Activated T-helper 9 cell treated with anti-CD3 and anti-CD28 coated beads, Interleukin-2, amount 50 U/mL, for 16 hours (primary cell): ENCODE data around the gene DNAJB5.
"Not testable (repeated sequence)": the region's sequence is repeated elsewhere in the genome, so short reads cannot be mapped to it uniquely, and the experiment has no call there.

Experiments used
- DNase-seq: peaks from one replicate; pipeline ENCODE4 v3.0.0-alpha.2; 2020; ENCODE audit warnings: low read depth

The DNAJB5 gene

DNA sequence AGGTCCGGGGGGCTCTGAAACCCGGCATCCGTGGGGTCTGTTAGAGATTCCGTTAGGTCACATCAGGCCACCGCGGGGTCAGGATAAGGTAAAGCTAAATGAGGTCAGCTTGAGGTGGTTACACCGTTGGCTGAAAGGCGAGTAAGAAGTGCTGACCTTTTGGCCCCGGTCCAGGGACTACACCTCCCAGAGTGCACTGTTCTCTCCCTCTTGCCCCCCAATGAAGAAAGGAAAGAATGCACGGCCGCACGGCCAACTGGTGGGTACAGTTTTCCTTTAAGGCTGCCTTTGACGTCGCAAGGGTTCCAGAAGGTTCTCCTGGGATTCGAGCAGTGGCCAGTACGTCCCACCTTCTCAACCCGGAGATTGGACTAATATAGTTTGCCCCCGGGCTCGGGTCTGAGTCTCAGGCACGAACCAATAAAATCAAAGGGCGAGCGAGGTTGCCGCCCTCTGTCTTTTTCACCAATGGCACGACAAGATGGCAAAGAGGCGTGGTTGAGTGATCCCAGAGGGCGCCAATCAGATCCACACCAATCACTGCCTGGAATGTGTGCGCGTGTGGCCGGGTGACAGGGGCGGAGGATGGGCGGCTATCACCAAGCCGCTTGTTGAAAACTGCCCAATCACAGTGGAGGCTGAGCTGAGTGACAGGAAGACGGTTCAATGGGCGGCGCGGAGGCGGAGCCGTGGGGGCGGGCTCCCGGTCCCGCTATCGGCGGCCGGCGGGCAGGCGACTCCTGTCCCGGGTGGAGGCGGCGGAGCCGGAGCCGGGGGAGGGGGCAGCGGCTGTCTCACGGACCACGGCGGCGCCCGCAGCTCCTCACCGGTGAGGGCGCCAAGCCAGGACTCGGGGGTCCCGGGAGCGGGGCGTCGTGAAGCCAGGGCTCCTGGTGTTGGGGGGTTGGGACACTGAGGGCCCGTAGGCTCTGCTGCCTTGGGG is at the start of gene DNAJB5:
Gene DNAJB5, plus strand, starts transcription at position 743 of the 943 bp plus-strand sequence. CDS start 886 bp downstream, outside the sequence.
- peak; percentile 95 for DNase-seq

DNA sequence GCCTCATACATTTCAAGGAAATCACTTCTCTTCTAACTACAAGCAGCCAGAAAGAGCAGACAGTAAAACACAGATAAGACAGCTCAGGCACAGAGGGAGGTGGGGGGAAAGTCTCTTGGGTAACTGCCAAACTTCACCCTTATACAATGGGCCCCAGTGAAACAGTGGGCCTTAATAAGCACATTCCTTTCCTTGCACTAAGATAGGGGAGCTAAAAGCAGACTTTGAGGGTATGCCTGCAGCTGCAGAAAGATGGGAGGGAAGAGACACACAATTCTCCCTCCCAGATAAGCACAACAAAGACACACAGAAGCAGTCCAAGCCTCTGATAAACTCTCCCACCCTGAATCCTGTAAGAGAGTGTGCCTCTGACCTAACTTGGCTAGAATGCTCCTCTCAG is 49.6 kb upstream of the DNAJB5 start:
- DNase-seq, result not testable (repeated sequence)

DNA sequence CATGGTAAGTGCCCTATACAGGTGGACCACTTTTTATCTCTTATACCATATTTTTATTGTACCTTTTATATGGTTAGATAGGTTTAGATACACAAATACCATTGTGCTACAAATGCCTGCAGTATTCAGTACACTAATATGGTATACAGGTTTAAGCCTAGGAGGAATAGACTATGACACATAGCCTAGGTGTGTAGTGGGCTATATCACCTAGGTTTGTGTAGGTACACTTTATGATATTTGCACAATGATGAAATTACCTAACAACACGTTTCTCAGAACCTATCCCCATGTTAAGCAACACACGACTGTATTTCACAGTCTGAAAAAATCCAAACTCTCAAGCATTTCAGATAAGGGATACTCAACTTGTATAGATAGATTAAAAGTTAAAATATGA is 41.1 kb upstream of the DNAJB5 start:
- DNase-seq, result no peak

- DNase-seq, result no peak
Measured at GRCh38 chr9:34954225-34954624, 35.3 kb upstream of the DNAJB5 start.

DNA sequence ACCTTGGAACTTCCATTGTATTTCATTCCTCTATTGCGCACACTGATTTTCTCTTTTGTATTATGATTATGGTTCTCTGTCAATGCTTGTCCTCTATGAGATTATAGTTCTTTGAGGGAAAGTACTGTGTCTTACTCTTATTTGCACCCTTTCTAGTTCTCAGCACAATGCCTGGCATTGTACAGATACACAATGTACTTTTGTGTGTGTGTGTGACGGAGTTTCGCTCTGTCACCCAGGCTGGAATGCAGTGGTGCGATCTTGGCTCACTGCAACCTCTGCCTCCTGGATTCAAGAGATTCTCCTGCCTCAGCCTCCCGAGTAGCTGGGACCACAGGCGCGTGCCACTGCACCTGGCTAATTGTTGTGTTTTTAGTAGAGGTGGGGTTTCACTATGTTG is 33.5 kb upstream of the DNAJB5 start:
- not testable (repeated sequence) for DNase-seq

DNA sequence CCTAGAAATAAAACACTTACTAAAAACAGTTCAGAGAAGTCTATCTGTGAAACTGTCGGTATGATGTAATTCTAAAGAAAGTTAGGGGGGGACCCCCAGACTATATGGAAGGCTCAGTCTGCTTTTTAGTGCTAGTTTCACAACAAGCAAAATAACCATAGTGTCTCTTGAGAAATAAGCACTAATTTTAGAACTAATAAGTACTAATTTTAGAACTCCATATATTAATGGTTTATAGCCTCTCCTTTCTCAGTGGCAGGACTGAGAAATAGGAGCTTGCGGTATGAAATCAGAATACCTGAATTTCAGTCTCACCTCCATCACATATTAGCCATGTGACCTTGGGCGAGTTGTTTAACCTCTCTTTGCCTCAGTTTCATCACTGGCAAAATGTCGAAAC is 32.9 kb upstream of the DNAJB5 start:
- DNase-seq, result no peak

- no peak for DNase-seq
Measured at GRCh38 chr9:34957492-34958410, 31.8 kb upstream of the DNAJB5 start, which contains the start of gene PHF24. PHF24 (plus strand) TSS chr9:34958285; CDS start chr9:34971299, 13,014 bp downstream.

DNA sequence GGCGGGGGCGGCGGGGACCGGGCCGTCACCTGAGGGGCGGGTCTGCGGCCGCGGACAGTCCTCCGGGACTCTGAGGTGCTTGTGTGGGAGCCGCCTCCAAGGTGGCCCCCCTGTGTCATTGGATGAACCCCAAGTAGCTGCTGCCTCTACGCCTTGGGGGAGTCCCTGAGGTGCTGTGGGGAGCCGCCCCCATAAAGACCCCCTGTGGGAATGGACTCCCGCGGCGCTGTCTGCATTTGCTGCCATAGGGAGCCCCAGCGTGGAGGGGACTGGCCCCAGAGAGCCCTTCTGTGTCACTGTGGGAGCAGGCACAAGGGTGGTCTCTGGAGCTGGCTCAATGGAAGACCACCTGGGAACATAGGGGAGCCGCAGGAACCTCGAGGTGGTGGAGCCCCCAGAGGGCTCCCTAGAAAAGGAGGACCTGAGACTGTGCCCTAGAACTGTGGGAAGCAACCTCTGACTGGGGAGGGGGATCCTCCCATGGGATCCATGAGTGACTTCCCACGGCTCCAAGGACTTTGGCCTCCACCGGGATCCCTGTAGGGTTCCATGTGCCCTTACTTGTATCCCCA is 31.0 kb upstream of the DNAJB5 start:
- DNase-seq, result no peak

- no peak for DNase-seq
Measured at GRCh38 chr9:34959461-34959860, 30.1 kb upstream of the DNAJB5 start.

GRCh38 chr9:34961574-34962490 is 27.7 kb upstream of the DNAJB5 start:
- DNase-seq, result no peak

DNA sequence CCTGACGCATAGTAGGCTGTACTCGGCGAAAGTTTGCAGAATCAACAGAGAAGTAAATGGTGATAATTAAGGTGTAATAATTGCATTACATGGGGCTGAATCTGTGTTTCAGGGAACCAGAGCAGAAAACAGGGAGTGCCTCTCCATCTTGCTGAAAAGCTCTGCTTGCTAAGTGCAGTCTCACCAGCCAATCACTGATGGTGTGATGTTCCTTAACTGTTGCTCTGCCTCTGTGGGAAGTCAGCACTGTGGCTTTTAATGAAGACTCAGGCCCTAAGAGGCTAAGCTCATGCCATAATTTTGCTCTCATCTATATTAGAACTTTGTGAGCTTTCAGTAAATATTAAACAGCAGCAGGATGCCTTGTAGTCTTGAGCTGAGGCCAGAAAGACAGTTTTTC is 27.0 kb upstream of the DNAJB5 start:
- no peak for DNase-seq

- no peak for DNase-seq
Measured at GRCh38 chr9:34963552-34963951, 26.0 kb upstream of the DNAJB5 start.

DNA sequence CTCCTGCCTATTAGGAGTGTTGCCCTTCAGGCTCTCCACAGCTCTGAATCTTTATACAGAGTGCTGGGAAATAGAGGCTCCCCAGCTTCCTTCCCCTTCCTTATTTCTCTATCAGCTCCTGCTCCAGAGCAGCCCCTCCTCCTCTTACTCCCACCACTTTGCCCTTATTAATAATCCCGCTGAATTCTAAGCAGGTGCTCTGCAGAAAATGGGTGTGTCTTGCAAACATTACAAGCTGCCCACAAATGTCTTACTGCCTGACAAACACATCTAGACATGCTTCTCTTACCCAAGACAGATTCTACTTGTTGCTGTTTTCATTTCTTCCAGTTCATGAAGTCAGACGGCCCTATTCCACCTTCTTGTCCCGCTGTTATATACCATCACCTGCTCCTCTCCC is 25.1 kb upstream of the DNAJB5 start:
- no peak for DNase-seq

DNA sequence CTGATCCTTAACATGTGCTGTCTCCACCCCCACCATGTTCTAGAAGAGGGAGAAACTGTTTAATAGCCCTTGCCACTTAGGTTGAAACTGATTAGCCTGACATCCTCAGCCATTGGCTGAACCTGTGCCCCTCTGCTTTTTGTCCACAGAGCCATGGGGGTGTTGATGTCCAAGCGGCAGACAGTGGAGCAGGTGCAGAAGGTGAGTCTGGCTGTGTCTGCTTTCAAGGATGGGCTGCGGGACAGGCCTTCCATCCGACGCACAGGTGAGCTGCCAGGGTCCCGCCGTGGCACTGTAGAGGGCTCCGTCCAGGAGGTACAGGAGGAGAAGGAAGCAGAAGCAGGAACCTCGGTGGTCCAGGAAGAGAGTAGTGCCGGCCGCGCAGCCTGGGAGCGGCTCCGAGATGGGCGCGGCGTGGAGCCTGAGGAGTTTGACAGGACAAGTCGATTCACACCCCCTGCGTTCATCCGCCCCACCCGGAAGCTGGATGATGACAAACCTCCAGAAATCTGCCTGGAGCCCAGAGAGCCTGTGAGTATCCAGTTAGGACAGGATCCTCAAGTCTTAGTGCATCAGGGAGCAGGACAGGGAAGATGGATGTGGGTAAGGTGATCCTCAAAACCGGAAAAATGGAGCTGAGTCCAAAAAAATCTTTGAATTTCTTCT is 18.3 kb upstream of the DNAJB5 start:
- DNase-seq, result no peak

- no peak for DNase-seq
Measured at GRCh38 chr9:34974664-34975063, 14.9 kb upstream of the DNAJB5 start.

DNA sequence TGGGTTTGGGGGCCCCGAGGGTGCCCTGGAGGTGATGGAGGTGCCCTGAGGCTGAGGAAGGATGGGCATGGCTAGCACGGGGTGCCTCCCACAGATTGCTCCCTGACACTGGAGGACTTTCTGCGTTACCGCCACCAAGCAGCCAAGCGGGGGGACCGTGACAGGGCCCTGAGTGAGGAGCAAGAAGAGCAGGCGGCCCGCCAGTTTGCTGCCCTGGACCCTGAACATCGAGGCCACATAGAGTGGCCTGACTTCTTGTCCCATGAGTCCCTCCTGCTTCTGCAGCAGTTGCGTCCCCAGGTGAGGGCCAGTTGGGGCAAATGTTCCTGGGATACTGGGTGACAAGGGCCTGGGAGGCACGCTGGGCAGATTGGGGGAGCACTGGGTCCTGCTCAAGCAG is 13.1 kb upstream of the DNAJB5 start:
- no peak for DNase-seq

DNA sequence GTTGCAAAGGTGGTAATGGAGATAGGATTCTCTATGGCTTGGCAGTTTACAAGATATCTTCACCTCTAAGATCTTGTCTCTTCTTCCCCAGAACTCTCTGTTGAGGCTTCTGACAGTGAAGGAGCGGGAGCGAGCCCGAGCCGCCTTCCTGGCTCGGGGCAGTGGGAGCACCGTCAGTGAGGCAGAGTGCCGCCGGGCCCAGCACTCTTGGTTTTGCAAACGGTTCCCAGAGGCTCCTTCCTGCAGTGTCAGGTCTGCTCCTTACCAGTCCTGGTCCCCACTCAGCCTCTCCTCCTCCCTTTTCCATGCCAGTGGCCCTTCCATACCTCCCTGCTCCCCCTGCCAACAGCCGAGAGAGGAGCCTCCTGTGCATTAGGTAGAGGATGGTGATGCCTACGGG is 12.6 kb upstream of the DNAJB5 start:
- DNase-seq, result no peak

GRCh38 chr9:34980181-34980761 is 9.3 kb upstream of the DNAJB5 start:
- no peak for DNase-seq

DNA sequence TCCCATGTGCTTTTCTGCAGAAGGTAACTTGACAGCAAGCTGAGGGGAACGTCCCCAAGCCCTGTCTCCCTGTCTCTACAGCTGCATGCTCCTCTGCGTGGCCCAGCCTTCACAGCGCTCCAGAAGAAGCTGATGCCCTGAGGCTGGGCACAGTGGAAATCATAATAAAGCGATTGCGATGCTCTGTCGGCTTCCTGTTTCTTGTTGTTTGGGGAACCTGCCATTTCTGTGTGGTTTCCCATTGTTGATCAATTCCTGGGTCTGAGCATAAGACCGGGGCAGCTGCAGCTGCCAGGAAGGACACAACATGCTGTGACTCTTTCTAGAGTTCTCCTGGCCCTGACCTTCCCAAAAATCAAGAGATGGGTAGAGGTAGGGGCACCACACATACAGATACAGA is 7.2 kb upstream of the DNAJB5 start:
- DNase-seq, result no peak

DNA sequence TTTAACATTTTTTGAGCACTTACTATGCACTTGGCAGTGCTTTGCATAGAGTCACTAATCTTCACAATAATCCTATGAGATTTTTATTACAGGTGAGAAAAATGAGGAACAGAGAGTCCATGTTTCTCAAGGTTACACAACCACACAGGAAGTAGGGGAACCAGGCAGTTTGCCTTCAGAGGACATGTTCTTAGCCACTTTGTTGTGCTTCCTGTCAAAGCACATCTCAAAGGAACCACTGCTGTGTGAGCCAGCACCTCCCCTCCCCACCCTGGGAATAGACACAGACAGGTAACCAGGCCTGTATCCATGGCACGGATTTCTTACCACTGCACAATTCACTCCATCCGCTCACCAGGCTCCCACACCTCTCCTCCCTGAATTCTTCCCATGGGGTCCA is 6.3 kb upstream of the DNAJB5 start:
- no peak for DNase-seq
